ENCODE data around the gene RPS15.

DNA sequence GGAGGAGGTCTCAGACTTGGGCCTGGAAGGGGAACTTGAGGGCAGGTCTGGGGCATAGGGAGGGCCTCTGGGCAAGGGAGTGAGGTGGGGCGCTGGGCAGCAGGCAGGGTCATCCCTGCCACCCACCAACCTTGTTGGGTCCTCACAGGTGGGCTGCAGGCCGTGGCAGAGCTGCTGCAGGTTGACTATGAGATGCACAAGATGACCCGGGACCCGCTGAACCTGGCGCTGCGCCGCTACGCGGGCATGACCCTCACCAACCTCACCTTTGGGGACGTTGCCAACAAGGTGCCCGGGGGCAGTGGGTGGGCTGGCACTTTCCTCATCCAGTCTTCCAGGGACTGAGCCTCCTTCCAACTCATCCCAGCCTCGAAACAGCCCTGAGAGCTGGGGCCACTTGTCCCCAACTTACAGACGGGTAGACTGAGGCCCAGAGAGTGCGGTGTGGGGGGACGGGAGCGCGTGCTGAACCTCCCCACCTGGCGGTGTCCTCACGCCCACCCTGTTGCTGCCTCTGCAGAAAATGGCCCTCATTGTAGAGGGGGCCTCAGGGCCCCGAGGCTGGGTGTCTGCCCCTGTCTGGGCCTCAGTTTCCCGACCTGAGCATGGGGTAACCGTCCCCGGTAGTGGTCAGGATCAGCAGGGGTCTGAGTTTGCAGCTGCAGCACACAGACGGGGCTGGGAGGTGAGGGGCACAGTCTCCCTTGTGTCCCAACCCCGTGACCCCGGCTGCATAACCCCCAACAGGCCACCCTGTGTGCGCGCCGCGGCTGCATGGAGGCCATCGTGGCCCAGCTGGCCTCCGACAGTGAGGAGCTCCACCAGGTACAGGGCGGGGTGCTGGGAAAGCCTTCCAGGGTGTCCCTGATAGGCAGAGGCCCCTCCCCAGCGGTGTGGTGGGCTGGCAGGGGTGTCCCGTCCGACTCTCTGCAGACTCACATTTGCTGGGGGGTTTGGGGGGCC lies 22.1 kb downstream of the RPS15 start:
- TF ChIP-seq, protein P1, sequence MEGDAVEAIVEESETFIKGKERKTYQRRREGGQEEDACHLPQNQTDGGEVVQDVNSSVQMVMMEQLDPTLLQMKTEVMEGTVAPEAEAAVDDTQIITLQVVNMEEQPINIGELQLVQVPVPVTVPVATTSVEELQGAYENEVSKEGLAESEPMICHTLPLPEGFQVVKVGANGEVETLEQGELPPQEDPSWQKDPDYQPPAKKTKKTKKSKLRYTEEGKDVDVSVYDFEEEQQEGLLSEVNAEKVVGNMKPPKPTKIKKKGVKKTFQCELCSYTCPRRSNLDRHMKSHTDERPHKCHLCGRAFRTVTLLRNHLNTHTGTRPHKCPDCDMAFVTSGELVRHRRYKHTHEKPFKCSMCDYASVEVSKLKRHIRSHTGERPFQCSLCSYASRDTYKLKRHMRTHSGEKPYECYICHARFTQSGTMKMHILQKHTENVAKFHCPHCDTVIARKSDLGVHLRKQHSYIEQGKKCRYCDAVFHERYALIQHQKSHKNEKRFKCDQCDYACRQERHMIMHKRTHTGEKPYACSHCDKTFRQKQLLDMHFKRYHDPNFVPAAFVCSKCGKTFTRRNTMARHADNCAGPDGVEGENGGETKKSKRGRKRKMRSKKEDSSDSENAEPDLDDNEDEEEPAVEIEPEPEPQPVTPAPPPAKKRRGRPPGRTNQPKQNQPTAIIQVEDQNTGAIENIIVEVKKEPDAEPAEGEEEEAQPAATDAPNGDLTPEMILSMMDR (IDR thresholded peaks at IDR 0.05): no peak
- TF ChIP-seq ZFX (IDR thresholded peaks at IDR 0.05; ENCODE audit: borderline replicate concordance): no peak

All from 22Rv1 (cell line).